Endothelial cell of umbilical vein (primary cell): ENCODE data around the gene STK32C. TPM values are rescaled to one million over a fixed set of nuclear protein-coding genes. Genes with fewer than 3 reads are reported as not detected.

Source experiments
- BruUV-seq: library from RNA; stranded (reverse); fragments of 400-500 nt; replicated peaks from 2 replicates; lab custom pipeline; 2021; lab: Mats Ljungman, UMichigan
- CTCF ChIA-PET: fragments of 300-600, 350-600 bp; sonication (Branson Sonifier 250); formaldehyde crosslinking; loops from one replicate; lab custom pipeline; 2021; ENCODE audit warnings: antibody characterized with exemption, inconsistent platforms; lab: Charles Lee
- POLR2A ChIA-PET: fragments of 300-600, 350-600 bp; sonication (Branson Sonifier 250); formaldehyde crosslinking; loops from one replicate; lab custom pipeline; 2021; ENCODE audit warnings: antibody characterized with exemption, inconsistent platforms; lab: Charles Lee
- DNase-seq: peaks from one replicate; pipeline ENCODE4 v3.0.0-alpha.2; 2011; ENCODE audit warnings: low read depth, low spot score
- FAIRE-seq: peaks from 2 replicates; lab custom pipeline; 2011; peaks lifted over from hg19 to GRCh38; lab: Jason Lieb, UNC
- H2AFZ ChIP-seq: 2 replicates; pipeline ENCODE4 v1.6.0; 2012; ENCODE audit warnings: low read depth, low read length, control low read depth, inconsistent platforms
- H3K27ac ChIP-seq: 2 replicates; pipeline ENCODE4 v1.5.1; 2011; ENCODE audit warnings: low read depth, mild to moderate bottlenecking, control low read depth, low read length, moderate library complexity; ENCODE audit not compliant: insufficient read depth
- H3K27me3 ChIP-seq, 2 experiments: 2 replicates each; pipeline versions ENCODE4 v1.6.0 to v1.6.1; 2011; ENCODE audit warnings: low read length in 2 of 2, mixed read lengths in 1 of 2; ENCODE audit not compliant: control insufficient read depth in 2 of 2, insufficient read depth in 2 of 2
- H3K36me3 ChIP-seq, 2 experiments: 2 replicates in 1 of 2; 3 replicates in 1 of 2; pipeline ENCODE4 v1.5.1; 2011; ENCODE audit warnings: low read length in 2 of 2, mild to moderate bottlenecking in 1 of 2, moderate library complexity in 1 of 2; ENCODE audit not compliant: control insufficient read depth in 2 of 2, insufficient read depth in 2 of 2; ENCODE audit errors: extremely low read depth in 1 of 2
- H3K4me1 ChIP-seq: 3 replicates; pipeline ENCODE4 v1.5.1; 2011; ENCODE audit warnings: mild to moderate bottlenecking, low read length; ENCODE audit not compliant: control insufficient read depth, insufficient read depth; ENCODE audit errors: extremely low read depth
- H3K4me2 ChIP-seq: 2 replicates; pipeline ENCODE4 v1.6.1; 2011; ENCODE audit warnings: low read length, control low read depth, mixed read lengths; ENCODE audit not compliant: insufficient read depth
- H3K4me3 ChIP-seq, 3 experiments: fragments of 200-600 bp in 1 of 3; sonication (generic), shearing (Covaris generic) in 1 of 3; replicated peaks in 1 of 3; 2 replicates each; pipeline ENCODE4 v1.5.1; 2011 to 2016; ENCODE audit warnings: control low read depth in 3 of 3, low read length in 3 of 3, mild to moderate bottlenecking in 2 of 3, inconsistent platforms in 1 of 3, low read depth in 1 of 3, moderate library complexity in 1 of 3; ENCODE audit not compliant: insufficient read depth in 1 of 3
- H3K79me2 ChIP-seq: 2 replicates; pipeline ENCODE4 v1.6.0; 2012; ENCODE audit warnings: low read length, inconsistent platforms; ENCODE audit not compliant: control insufficient read depth, insufficient read depth
- H3K9ac ChIP-seq: replicated peaks from 2 replicates; pipeline ENCODE3; 2011; ENCODE audit warnings: low read length, control low read depth; ENCODE audit not compliant: insufficient read depth; ENCODE audit errors: extremely low read depth
- H3K9me1 ChIP-seq: replicated peaks from 3 replicates; pipeline ENCODE4 v1.6.0; 2011; ENCODE audit warnings: mild to moderate bottlenecking, low read length; ENCODE audit not compliant: control insufficient read depth, insufficient read depth; ENCODE audit errors: extremely low read depth
- H3K9me3 ChIP-seq: replicated peaks from 2 replicates; pipeline ENCODE4 v1.5.1; 2012; ENCODE audit warnings: low read length, inconsistent platforms; ENCODE audit not compliant: control insufficient read depth, insufficient read depth
- H4K20me1 ChIP-seq: replicated peaks from 2 replicates; pipeline ENCODE3; 2011; ENCODE audit warnings: mild to moderate bottlenecking, low read length; ENCODE audit not compliant: control insufficient read depth, insufficient read depth; ENCODE audit errors: extremely low read depth
- CTCF ChIP-seq, 2 donors: IDR thresholded peaks; 1 replicate in 1 of 2; 2 replicates in 1 of 2; pipeline ENCODE4 v1.5.1; 2011; ENCODE audit warnings: low read length in 2 of 2, mild to moderate bottlenecking in 2 of 2, moderate library complexity in 2 of 2, control low read depth in 1 of 2, inconsistent platforms in 1 of 2, low read depth in 1 of 2; ENCODE audit not compliant: insufficient read depth in 1 of 2; ENCODE audit errors: extremely low read depth in 1 of 2
- EZH2 ChIP-seq: IDR thresholded peaks from 2 replicates; pipeline ENCODE4 v1.6.1; 2012; ENCODE audit warnings: borderline replicate concordance, low read depth, mild to moderate bottlenecking, moderate library complexity, low read length, inconsistent platforms; ENCODE audit not compliant: severe bottlenecking
- FOS ChIP-seq: IDR thresholded peaks from 2 replicates; pipeline ENCODE4 v1.6.1; 2011; ENCODE audit warnings: mild to moderate bottlenecking, low read length, moderate library complexity, borderline replicate concordance; ENCODE audit not compliant: insufficient read depth
- GATA2 ChIP-seq: IDR thresholded peaks from 2 replicates; pipeline ENCODE4 v1.7.0; 2011; ENCODE audit warnings: low read depth, mild to moderate bottlenecking, moderate library complexity, mixed read lengths, low read length; ENCODE audit not compliant: insufficient read length, insufficient read depth
- JUN ChIP-seq: IDR thresholded peaks from 2 replicates; pipeline ENCODE4 v1.6.1; 2011; ENCODE audit warnings: borderline replicate concordance, low read depth; ENCODE audit not compliant: insufficient read length, insufficient read depth
- MYC ChIP-seq: IDR thresholded peaks from one replicate; pipeline ENCODE4 v1.6.1; 2011; ENCODE audit warnings: mild to moderate bottlenecking, low read depth, low read length
- POLR2A ChIP-seq: IDR thresholded peaks from 2 replicates; pipeline ENCODE4 v1.6.1; 2012; ENCODE audit warnings: low read depth, mild to moderate bottlenecking, control low read depth, low read length
- POLR2AphosphoS5 ChIP-seq: IDR thresholded peaks from 2 replicates; pipeline ENCODE4 v1.6.1; 2012; ENCODE audit warnings: low read depth, mild to moderate bottlenecking, control low read depth, low read length, moderate library complexity; ENCODE audit not compliant: insufficient read depth
- dilution Hi-C: fragments of 300-500 bp; cut with MboI; formaldehyde crosslinking; loops from one replicate; pipeline ENCODE4 v1.15.0; 2019; ENCODE audit warnings: low sequenced_read_pairs; ENCODE audit not compliant: extremely low pct_ligation_motif_present
- intact Hi-C: fragments of 100-400 bp; cut with micrococcal nuclease; formaldehyde crosslinking; loops from one replicate; pipeline ENCODE4 v1.10.0; 2022
- polyA plus RNA-seq, 4 experiments: library from polyadenylated mRNA; depleted of rRNA in 3 of 4; stranded (reverse) in 3 of 4; unstranded in 1 of 4; fragments of >200 nt; gene quantifications; 2 replicates each; pipeline versions ENCODE4 v1.2.1 to v1.2.3, GENCODE V29; 2011 to 2012; ENCODE audit warnings: missing spikeins in 1 of 4
- total RNA-seq: library from RNA; stranded (reverse); gene quantifications from 2 replicates; pipeline ENCODE4 v1.2.3, GENCODE V29; 2021
- TF ChIP-seq, protein P1 (sequence below): IDR thresholded peaks from 2 replicates; pipeline ENCODE4 v1.6.1; 2011; ENCODE audit not compliant: insufficient read depth, insufficient read length

Gene STK32C
- total and polyA plus RNA-seq, 2 donors (not counting 3 experiments of a cell fraction or from before 2014, with no cell fraction given) = 5.4 to 14.1 TPM

- H3K9me3 ChIP-seq = no peaks in the 10 kb centered on the region
- DNase-seq = no peak
- H3K9me1 ChIP-seq = no peaks in the 10 kb centered on the region
- no peak overlapping the region for H3K4me2 ChIP-seq
- no peak overlapping the region for H3K9ac ChIP-seq
- no peak for FAIRE-seq
- H3K4me1 ChIP-seq = no peaks in the 10 kb centered on the region
- no peaks in the 10 kb centered on the region for H3K36me3 ChIP-seq
- H3K79me2 ChIP-seq = no peaks in the 10 kb centered on the region
- H3K4me3 ChIP-seq = no peak overlapping the region
- H3K27ac ChIP-seq = no peak overlapping the region
- no peak overlapping the region for H2AFZ ChIP-seq
- intact Hi-C loops = no loop called here
- no TSS peak for BruUV-seq
- ChIA-PET POLR2A (no interaction called here), CTCF (no interaction called here)
- dilution Hi-C loops = no loop called here
- no peaks in the 10 kb centered on the region for H3K27me3 ChIP-seq
- H4K20me1 ChIP-seq = no peaks in the 10 kb centered on the region
- TF ChIP-seq JUN (no peak), EZH2 (no peak), GATA2 (no peak), MYC (no peak), POLR2AphosphoS5 (no peak), POLR2A (no peak), CTCF (IDR thresholded peaks at IDR 0.05; ENCODE audit: extremely low read depth in 1 of 2, insufficient read depth in 1 of 2, low read depth in 1 of 2, low read length in 2 of 2) (no peak), FOS (no peak)
- TF ChIP-seq, protein P1, sequence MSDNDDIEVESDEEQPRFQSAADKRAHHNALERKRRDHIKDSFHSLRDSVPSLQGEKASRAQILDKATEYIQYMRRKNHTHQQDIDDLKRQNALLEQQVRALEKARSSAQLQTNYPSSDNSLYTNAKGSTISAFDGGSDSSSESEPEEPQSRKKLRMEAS = no peak
Measured at GRCh38 chr10:132255489-132256344, 52.0 kb downstream of the STK32C start.
